ENCODE measurements around the gene STK26. TPM values are rescaled to one million over a fixed set of nuclear protein-coding genes. Genes with fewer than 3 reads are reported as not detected.

Gene STK26
- total and polyA plus RNA-seq, 2 of the 4 experiments (the other 2 are of a cell fraction), result 0.17 to 0.18 TPM

GRCh38 chrX:131985526-131986049, 37.5 kb upstream of the STK26 start:
- ATAC-seq (ENCODE audit: low read depth) (no peak), DNase-seq (no peak)
- H2BK5ac ChIP-seq (ENCODE audit: low read depth, low read length, poor library complexity, severe bottlenecking), result no peak overlapping the region
- H2BK15ac ChIP-seq (ENCODE audit: low read depth, low read length), result no peak overlapping the region
- no peak overlapping the region for H3K4me3 ChIP-seq (ENCODE audit: insufficient read depth, low read depth, low read length)
- dilution Hi-C loops (cut with HindIII; ENCODE audit: low sequenced_read_pairs, unreplicated experiment) (no loop called here), intact Hi-C loops (cut with micrococcal nuclease) (no loop called here), in situ Hi-C loops (cut with MboI; ENCODE audit: low sequenced_read_pairs) (no loop called here)
- ChIA-PET CTCF (interaction anchor here (0.6 kb wide), 1 partner anchor 1039 kb away, joined by 3 read pairs; no protein-coding TSS in a partner anchor), POLR2A (ENCODE audit: unreplicated experiment) (no interaction called here)
- no peaks in the 10 kb centered on the region for H4K20me1 ChIP-seq (ENCODE audit: insufficient read depth, low read length)
- H3K9ac ChIP-seq (ENCODE audit: low read depth, low read length), result no peak overlapping the region
- H3K79me1 ChIP-seq (ENCODE audit: low read depth in 1 of 2, low read length in 2 of 2), result no peaks in the 10 kb centered on the region
- WGBS, 2 experiments (ENCODE audit: extremely low coverage in 2 of 2, insufficient read length in 1 of 2), result 0% methylated on average over 1 of the region's 4 CpGs; no CpG with 5 or more reads in 1 of the 2 experiments
- H2AK9ac ChIP-seq (replicated peaks; ENCODE audit: low read depth, low read length, poor library complexity), result no peak overlapping the region
- TF ChIP-seq MXI1 (IDR thresholded peaks at IDR 0.05; ENCODE audit: borderline replicate concordance, low read depth, low read length), result no peak
- TF ChIP-seq CHD1 (IDR thresholded peaks at IDR 0.05; ENCODE audit: low read depth, low read length), result no peak
- H3K23ac ChIP-seq (ENCODE audit: low read depth, low read length), result no peak overlapping the region
- peaks cover 4% of the 10 kb centered on the region for H3K27me3 ChIP-seq (ENCODE audit: control insufficient read depth, insufficient read depth, low read length)
- H2AK5ac ChIP-seq (ENCODE audit: low read depth, low read length), result no peak overlapping the region
- no peaks in the 10 kb centered on the region for H3K9me1 ChIP-seq (ENCODE audit: insufficient read depth, low read length)
- no peak overlapping the region for H3K27ac ChIP-seq (ENCODE audit: insufficient read depth, low read length)
- no peak overlapping the region for H3K18ac ChIP-seq (ENCODE audit: low read depth, low read length)
- H4K5ac ChIP-seq (ENCODE audit: low read depth, low read length), result no peak overlapping the region
- BruUV-seq (replicated peaks), result no TSS peak
- H3K56ac ChIP-seq (ENCODE audit: extremely low read depth, insufficient read depth, low read length), result no peak overlapping the region
- H3K4me1 ChIP-seq (ENCODE audit: control insufficient read depth, insufficient read depth, low read length), result no peaks in the 10 kb centered on the region
- H3K4me2 ChIP-seq (ENCODE audit: low read depth, low read length), result no peak overlapping the region
- H3K9me3 ChIP-seq (ENCODE audit: control insufficient read depth, insufficient read depth, low read length), result no peaks in the 10 kb centered on the region
- no peak overlapping the region for H2BK120ac ChIP-seq (ENCODE audit: low read depth, low read length)
- H2BK20ac ChIP-seq (ENCODE audit: low read depth, low read length), result no peak overlapping the region
- H3K36me3 ChIP-seq (ENCODE audit: control insufficient read depth, insufficient read depth, low read length), result no peaks in the 10 kb centered on the region
- no peak overlapping the region for H3K14ac ChIP-seq (replicated peaks; ENCODE audit: low read depth, low read length)
- no peak overlapping the region for H3K4ac ChIP-seq (ENCODE audit: low read depth, low read length)
- H4K91ac ChIP-seq (ENCODE audit: insufficient read depth, low read depth, low read length), result no peak overlapping the region
- H4K8ac ChIP-seq (ENCODE audit: low read depth in 2 of 2, low read length in 2 of 2), result no peak overlapping the region
- no peak overlapping the region for H2AFZ ChIP-seq (replicated peaks; ENCODE audit: low read length, poor library complexity)
